Measurements from ENCODE around the gene PAQR8.

PAQR8 gene

GRCh38 chr6:52317841-52318581 is 43.9 kb upstream of the PAQR8 start:
- Histone ChIP-seq H3K36me3 (ENCODE audit: control insufficient read depth, insufficient read depth, low read length) (no peaks in the 10 kb centered on the region), H3K4me3 (ENCODE audit: low read depth, low read length) (no peak overlapping the region), H3K9ac (no peak overlapping the region), H3K4me1 (no peaks in the 10 kb centered on the region), H3K79me2 (no peaks in the 10 kb centered on the region), H3K9me3 (ENCODE audit: control insufficient read depth, low read length) (no peaks in the 10 kb centered on the region), H3K27me3 (ENCODE audit: control insufficient read depth, insufficient read depth, low read length) (no peaks in the 10 kb centered on the region), H3K4me2 (ENCODE audit: low read length) (no peak overlapping the region), H3K27ac (no peak overlapping the region), H2AFZ (no peak overlapping the region)
- TF ChIP-seq, protein P1, sequence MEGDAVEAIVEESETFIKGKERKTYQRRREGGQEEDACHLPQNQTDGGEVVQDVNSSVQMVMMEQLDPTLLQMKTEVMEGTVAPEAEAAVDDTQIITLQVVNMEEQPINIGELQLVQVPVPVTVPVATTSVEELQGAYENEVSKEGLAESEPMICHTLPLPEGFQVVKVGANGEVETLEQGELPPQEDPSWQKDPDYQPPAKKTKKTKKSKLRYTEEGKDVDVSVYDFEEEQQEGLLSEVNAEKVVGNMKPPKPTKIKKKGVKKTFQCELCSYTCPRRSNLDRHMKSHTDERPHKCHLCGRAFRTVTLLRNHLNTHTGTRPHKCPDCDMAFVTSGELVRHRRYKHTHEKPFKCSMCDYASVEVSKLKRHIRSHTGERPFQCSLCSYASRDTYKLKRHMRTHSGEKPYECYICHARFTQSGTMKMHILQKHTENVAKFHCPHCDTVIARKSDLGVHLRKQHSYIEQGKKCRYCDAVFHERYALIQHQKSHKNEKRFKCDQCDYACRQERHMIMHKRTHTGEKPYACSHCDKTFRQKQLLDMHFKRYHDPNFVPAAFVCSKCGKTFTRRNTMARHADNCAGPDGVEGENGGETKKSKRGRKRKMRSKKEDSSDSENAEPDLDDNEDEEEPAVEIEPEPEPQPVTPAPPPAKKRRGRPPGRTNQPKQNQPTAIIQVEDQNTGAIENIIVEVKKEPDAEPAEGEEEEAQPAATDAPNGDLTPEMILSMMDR (IDR thresholded peaks at IDR 0.05), result no peak

GRCh38 chr6:52324189-52324588 is 37.8 kb upstream of the PAQR8 start:
- Histone ChIP-seq H3K36me3 (ENCODE audit: control insufficient read depth, insufficient read depth, low read length) (no peaks in the 10 kb centered on the region), H3K4me2 (ENCODE audit: low read length) (no peak overlapping the region), H3K79me2 (no peaks in the 10 kb centered on the region), H3K27me3 (ENCODE audit: control insufficient read depth, insufficient read depth, low read length) (no peaks in the 10 kb centered on the region), H3K9me3 (ENCODE audit: control insufficient read depth, low read length) (no peaks in the 10 kb centered on the region), H2AFZ (no peak overlapping the region), H3K4me1 (no peaks in the 10 kb centered on the region), H3K27ac (no peak overlapping the region), H3K9ac (no peak overlapping the region), H3K4me3 (ENCODE audit: low read depth, low read length) (no peak overlapping the region)
- TF ChIP-seq, protein P1 (IDR thresholded peaks at IDR 0.05), result no peak

GRCh38 chr6:52325695-52326471 is 36.1 kb upstream of the PAQR8 start:
- Histone ChIP-seq H3K27me3 (ENCODE audit: control insufficient read depth, insufficient read depth, low read length) (no peaks in the 10 kb centered on the region), H3K79me2 (no peaks in the 10 kb centered on the region), H3K4me2 (ENCODE audit: low read length) (no peak overlapping the region), H3K27ac (no peak overlapping the region), H2AFZ (no peak overlapping the region), H3K4me1 (no peaks in the 10 kb centered on the region), H3K36me3 (ENCODE audit: control insufficient read depth, insufficient read depth, low read length) (no peaks in the 10 kb centered on the region), H3K9ac (no peak overlapping the region), H3K4me3 (ENCODE audit: low read depth, low read length) (no peak overlapping the region), H3K9me3 (ENCODE audit: control insufficient read depth, low read length) (no peaks in the 10 kb centered on the region)
- TF ChIP-seq, protein P1 (IDR thresholded peaks at IDR 0.05), result no peak

DNA sequence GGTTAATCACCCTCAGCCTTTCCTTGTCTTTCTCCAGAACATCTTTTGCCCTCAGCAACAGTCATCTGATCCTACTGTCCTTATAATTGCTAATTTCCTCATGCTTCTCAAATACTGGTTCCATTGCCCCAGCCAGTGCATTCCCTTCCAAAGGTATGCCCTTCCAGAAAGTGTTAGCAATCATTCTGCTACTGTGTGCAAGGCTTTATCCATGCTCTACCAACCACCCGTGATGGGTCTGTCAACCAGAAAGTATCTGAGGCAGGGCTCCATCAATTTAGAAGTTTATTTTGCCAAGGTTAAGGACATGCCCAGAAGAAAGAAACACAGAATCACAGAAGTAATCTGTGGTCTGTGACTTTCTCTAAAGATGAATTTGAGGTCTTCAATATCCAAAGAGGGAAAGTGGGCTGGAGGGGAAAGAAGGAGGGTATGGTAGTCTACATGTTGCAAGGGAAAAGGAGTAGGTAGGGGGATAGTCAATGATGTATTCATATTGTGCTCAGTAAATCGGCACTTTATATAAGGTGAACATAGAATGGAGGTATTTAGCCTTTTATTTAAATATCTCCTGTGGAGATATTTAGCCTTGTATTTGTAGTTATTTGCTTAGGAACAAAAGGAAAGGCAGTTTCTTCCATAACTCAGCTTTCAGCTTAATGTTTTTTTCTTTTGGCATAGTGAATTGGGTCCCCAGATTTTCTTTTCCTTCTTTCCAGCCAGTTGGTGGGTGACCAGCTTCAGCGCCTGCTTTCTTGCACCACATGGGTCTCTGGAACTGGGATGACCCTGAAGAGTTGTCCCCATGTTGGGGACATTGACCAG is 35.2 kb upstream of the PAQR8 start:
- Histone ChIP-seq H3K4me2 (ENCODE audit: low read length) (no peak overlapping the region), H3K4me3 (ENCODE audit: low read depth, low read length) (no peak overlapping the region), H3K4me1 (peaks cover 4% of the 10 kb centered on the region), H3K36me3 (ENCODE audit: control insufficient read depth, insufficient read depth, low read length) (no peaks in the 10 kb centered on the region), H3K9ac (no peak overlapping the region), H3K9me3 (ENCODE audit: control insufficient read depth, low read length) (no peaks in the 10 kb centered on the region), H3K79me2 (no peaks in the 10 kb centered on the region), H2AFZ (no peak overlapping the region), H3K27ac (no peak overlapping the region), H3K27me3 (ENCODE audit: control insufficient read depth, insufficient read depth, low read length) (no peaks in the 10 kb centered on the region)
- TF ChIP-seq, protein P1 (IDR thresholded peaks at IDR 0.05), result no peak

All from parathyroid adenoma (tissue), 2 donors.